Upper lobe of left lung (tissue), 6 donors: Measurements from ENCODE around the gene CTDNEP1. TPM values are rescaled to one million over a fixed set of nuclear protein-coding genes. Genes with fewer than 3 reads are reported as not detected.
A peak's percentile ranks its signal among the peaks of the same experiment; 100 is the strongest.

Experiments used
- ATAC-seq, 2 donors: fragments of 200-7000 bp; cut with Tn5 transposase; one replicate each; pipeline ENCODE4 v1.9.1; 2022; ENCODE audit warnings: mild to moderate bottlenecking in 2 of 2, moderate library complexity in 2 of 2; ENCODE audit not compliant: low FRiP score in 2 of 2
- DNase-seq, 2 donors: peaks; one replicate each; pipeline ENCODE4 v3.0.0-alpha.2; 2019 to 2020
- H3K27ac ChIP-seq, 4 donors: fragments of 200-600 bp; sonication (generic); one replicate each; pipeline ENCODE4 v1.5.1; 2016 to 2019
- H3K27me3 ChIP-seq, 4 donors: fragments of 200-600 bp; sonication (generic); one replicate each; pipeline ENCODE4 v1.5.1; 2017 to 2019
- H3K36me3 ChIP-seq, 4 donors: fragments of 200-600 bp; sonication (generic); one replicate each; pipeline ENCODE4 v1.5.1; 2016 to 2019
- H3K4me1 ChIP-seq, 4 donors: fragments of 200-600 bp; sonication (generic); one replicate each; pipeline ENCODE4 v1.5.1; 2018 to 2019
- H3K4me3 ChIP-seq, 4 donors: fragments of 200-600 bp; sonication (generic); one replicate each; pipeline ENCODE4 v1.5.1; 2017 to 2019; ENCODE audit warnings: mild to moderate bottlenecking in 2 of 4, moderate library complexity in 1 of 4
- H3K9me3 ChIP-seq, 4 donors: fragments of 200-600 bp; sonication (generic); one replicate each; pipeline ENCODE4 v1.5.1; 2018 to 2019
- EP300 ChIP-seq, 4 donors: sonication (generic); formaldehyde crosslinking; IDR thresholded peaks; one replicate each; pipeline ENCODE4 v1.5.1; 2017; ENCODE audit warnings: antibody characterized with exemption in 4 of 4, control low read depth in 2 of 4
- POLR2A ChIP-seq, 4 donors: fragments of 450-650 bp; IDR thresholded peaks; one replicate each; pipeline ENCODE4 v1.5.1; 2016 to 2017; ENCODE audit warnings: antibody characterized with exemption in 4 of 4, mild to moderate bottlenecking in 2 of 4
- POLR2AphosphoS5 ChIP-seq, 2 donors: sonication (generic); formaldehyde crosslinking; IDR thresholded peaks; one replicate each; pipeline ENCODE4 v1.5.1; 2017; ENCODE audit warnings: antibody characterized with exemption in 2 of 2
- whole genome bisulfite sequencing, 2 donors: methylation state at CpG; one replicate each; pipeline ENCODE4 v1.1.5; 2017 to 2018; 5-methylcytosine and 5-hydroxymethylcytosine counted together
- total RNA-seq, 6 donors: library from RNA; depleted of rRNA in 4 of 6; stranded (reverse); fragments of >200 nt in 4 of 6; gene quantifications; one replicate each; pipeline versions ENCODE4 v1.1.0 to v1.2.1, GENCODE V29; 2016 to 2021
- TF ChIP-seq, protein P1 (sequence below), 6 experiments: fragments of 450-650 bp in 4 of 6; fragments of 200-600 bp in 2 of 6; sonication (generic) in 2 of 6; IDR thresholded peaks; one replicate each; pipeline ENCODE4 v1.5.1; 2016 to 2019; ENCODE audit warnings: antibody characterized with exemption in 6 of 6
- donor health status: DM: no; HTN: no; CAD: no; lungs with moderate emphysema.
- donor health status: DM: no; HTN: yes; CAD: no; lungs with severe emphysema.

Gene CTDNEP1
- total RNA-seq, 6 donors from 2014 or later = 62.9 to 139 (median 75.0) TPM

GRCh38 chr17:7228920-7229319 is 22.6 kb downstream of the CTDNEP1 start:
- no peak overlapping the region for H3K27ac ChIP-seq
- DNase-seq = peak in 1 of 2 donors; percentile 75
- H3K36me3 ChIP-seq = peaks cover 15 to 67% (median 55%) of the 10 kb centered on the region in 4 donors
- ATAC-seq = no peak
- peaks cover 14 to 32% (median 20%) of the 10 kb centered on the region in 4 donors for H3K4me1 ChIP-seq
- H3K27me3 ChIP-seq = no peaks in the 10 kb centered on the region
- no peak overlapping the region for H3K4me3 ChIP-seq
- WGBS, 2 donors = 93 to 96% methylated on average over 14 of the region's 14 CpGs
- no peaks in the 10 kb centered on the region for H3K9me3 ChIP-seq
- TF ChIP-seq POLR2A (IDR thresholded peaks at IDR 0.05) (no peak), POLR2AphosphoS5 (IDR thresholded peaks at IDR 0.05) (no peak), EP300 (IDR thresholded peaks at IDR 0.05) (no peak)
- TF ChIP-seq, protein P1, sequence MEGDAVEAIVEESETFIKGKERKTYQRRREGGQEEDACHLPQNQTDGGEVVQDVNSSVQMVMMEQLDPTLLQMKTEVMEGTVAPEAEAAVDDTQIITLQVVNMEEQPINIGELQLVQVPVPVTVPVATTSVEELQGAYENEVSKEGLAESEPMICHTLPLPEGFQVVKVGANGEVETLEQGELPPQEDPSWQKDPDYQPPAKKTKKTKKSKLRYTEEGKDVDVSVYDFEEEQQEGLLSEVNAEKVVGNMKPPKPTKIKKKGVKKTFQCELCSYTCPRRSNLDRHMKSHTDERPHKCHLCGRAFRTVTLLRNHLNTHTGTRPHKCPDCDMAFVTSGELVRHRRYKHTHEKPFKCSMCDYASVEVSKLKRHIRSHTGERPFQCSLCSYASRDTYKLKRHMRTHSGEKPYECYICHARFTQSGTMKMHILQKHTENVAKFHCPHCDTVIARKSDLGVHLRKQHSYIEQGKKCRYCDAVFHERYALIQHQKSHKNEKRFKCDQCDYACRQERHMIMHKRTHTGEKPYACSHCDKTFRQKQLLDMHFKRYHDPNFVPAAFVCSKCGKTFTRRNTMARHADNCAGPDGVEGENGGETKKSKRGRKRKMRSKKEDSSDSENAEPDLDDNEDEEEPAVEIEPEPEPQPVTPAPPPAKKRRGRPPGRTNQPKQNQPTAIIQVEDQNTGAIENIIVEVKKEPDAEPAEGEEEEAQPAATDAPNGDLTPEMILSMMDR (IDR thresholded peaks at IDR 0.05) = no peak

GRCh38 chr17:7226721-7227710 is 24.5 kb downstream of the CTDNEP1 start:
- no peak overlapping the region for H3K4me3 ChIP-seq
- H3K9me3 ChIP-seq = no peaks in the 10 kb centered on the region
- ATAC-seq = no peak
- H3K36me3 ChIP-seq = peaks cover 20 to 86% (median 74%) of the 10 kb centered on the region in 4 donors
- peaks cover 0 to 18% (median 4%) of the 10 kb centered on the region in 4 donors for H3K4me1 ChIP-seq
- no peak for DNase-seq
- TF ChIP-seq POLR2A (IDR thresholded peaks at IDR 0.05) (no peak), POLR2AphosphoS5 (IDR thresholded peaks at IDR 0.05) (no peak), EP300 (IDR thresholded peaks at IDR 0.05) (no peak)
- TF ChIP-seq, protein P1 (IDR thresholded peaks at IDR 0.05) = no peak
- H3K27me3 ChIP-seq = no peaks in the 10 kb centered on the region
- WGBS, 2 donors = 93 to 97% methylated on average over 15 to 30 of the region's 31 CpGs
- H3K27ac ChIP-seq = no peak overlapping the region

- no peaks in the 10 kb centered on the region for H3K9me3 ChIP-seq
- peaks cover 20 to 97% (median 81%) of the 10 kb centered on the region in 4 donors for H3K36me3 ChIP-seq
- no peak overlapping the region for H3K4me3 ChIP-seq
- no peaks in the 10 kb centered on the region for H3K27me3 ChIP-seq
- WGBS, 2 donors = 68 to 90% methylated on average over 3 to 21 of the region's 21 CpGs
- TF ChIP-seq POLR2A (IDR thresholded peaks at IDR 0.05) (no peak), EP300 (IDR thresholded peaks at IDR 0.05) (no peak), POLR2AphosphoS5 (IDR thresholded peaks at IDR 0.05) (no peak)
- TF ChIP-seq, protein P1 (IDR thresholded peaks at IDR 0.05) = no peak
- DNase-seq = peak in 1 of 2 donors; percentile 80
- H3K27ac ChIP-seq = no peak overlapping the region
- no peak for ATAC-seq
- peaks cover 9 to 18% (median 11%) of the 10 kb centered on the region in 4 donors for H3K4me1 ChIP-seq
Observed at GRCh38 chr17:7225711-7226331, 25.7 kb downstream of the CTDNEP1 start.

DNA sequence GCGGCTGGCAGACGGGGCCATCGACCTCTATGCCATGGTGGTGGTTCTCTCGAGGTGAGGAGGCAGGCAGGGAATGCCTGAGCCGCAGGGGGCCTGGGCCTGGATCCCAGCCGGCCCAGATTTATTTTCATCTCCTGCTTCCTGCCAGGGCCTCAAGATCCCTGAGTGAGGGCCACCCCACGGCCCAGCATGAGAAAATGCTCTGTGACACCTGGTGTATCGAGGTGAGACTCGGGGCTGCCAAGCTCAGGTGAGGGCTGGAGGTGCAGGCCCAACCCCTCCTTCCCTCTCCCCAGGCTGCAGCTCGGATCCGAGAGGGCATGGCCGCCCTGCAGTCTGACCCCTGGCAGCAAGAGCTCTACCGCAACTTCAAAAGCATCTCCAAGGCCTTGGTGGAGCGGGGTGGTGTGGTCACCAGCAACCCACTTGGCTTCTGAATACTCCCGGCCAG is 26.8 kb downstream of the CTDNEP1 start:
- DNase-seq (peak in 1 of 2 donors; percentile 53), ATAC-seq (no peak)
- no peaks in the 10 kb centered on the region for H3K9me3 ChIP-seq
- no peaks in the 10 kb centered on the region for H3K27me3 ChIP-seq
- H3K4me1 ChIP-seq = peaks cover 13 to 23% (median 17%) of the 10 kb centered on the region in 4 donors
- H3K4me3 ChIP-seq = no peak overlapping the region
- TF ChIP-seq POLR2AphosphoS5 (IDR thresholded peaks at IDR 0.05) (no peak), POLR2A (IDR thresholded peaks at IDR 0.05) (no peak), EP300 (IDR thresholded peaks at IDR 0.05) (no peak)
- TF ChIP-seq, protein P1 (IDR thresholded peaks at IDR 0.05) = no peak
- 60 to 88% methylated on average over 1 to 15 of the region's 15 CpGs for WGBS, 2 donors
- no peak overlapping the region for H3K27ac ChIP-seq
- peaks cover 15 to 88% (median 74%) of the 10 kb centered on the region in 4 donors for H3K36me3 ChIP-seq
